ENCODE data around the gene DIDO1. TPM values are rescaled to one million over a fixed set of nuclear protein-coding genes. Genes with fewer than 3 reads are reported as not detected.
A peak's percentile ranks its signal among the peaks of the same experiment; 100 is the strongest.

DIDO1 gene
- total RNA-seq, 1 experiment from 2014 or later = 120 TPM

DNA sequence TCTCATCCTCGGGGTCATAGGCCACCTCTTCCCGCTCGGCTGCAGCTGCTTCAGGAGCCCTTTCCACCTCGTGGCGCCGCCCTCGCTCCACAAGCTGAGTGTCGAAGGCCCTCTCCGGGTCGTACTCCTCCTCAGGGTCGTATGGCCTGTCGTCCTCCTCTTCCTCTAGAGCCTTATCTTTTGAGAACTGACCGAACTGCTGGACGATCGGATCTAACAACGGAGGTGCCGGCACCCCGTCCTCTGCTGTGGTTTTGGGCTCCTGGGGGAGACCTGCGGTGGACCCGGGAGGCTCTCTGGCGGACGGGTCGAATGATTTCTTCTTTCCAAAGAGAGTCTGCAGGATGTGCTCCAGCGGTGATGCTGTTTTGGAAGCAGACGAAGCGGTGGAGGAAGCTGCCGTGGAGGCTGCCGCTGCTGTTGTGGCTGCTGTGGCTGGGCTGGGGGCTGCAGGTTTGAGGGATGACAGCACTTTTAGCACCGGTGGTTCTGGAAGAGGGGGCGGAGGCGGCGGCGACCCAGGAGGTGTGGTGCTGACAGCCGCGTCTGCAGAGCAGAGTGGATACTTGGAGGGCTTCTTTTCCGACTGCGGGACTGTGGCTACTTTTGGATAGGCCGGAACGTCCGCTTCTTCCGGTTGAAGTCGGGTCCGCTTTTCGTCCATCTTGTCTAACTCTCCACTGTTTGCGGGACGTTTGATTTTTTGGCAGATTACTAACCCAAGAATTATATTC is 44.5 kb downstream of the DIDO1 start:
- Histone ChIP-seq H3K9me3 (no peaks in the 10 kb centered on the region), H3K27me3 (replicated peaks; ENCODE audit: control insufficient read depth, insufficient read depth, low read length) (no peaks in the 10 kb centered on the region), H3K4me3 (ENCODE audit: low read depth, low read length) (no peak overlapping the region), H3K36me3 (ENCODE audit: control insufficient read depth, insufficient read depth, low read length) (0 out of 2 replicates have a peak, but pooled peaks cover 5% of the 10 kb centered on the region), H3K4me1 (no peaks in the 10 kb centered on the region)
- H3K36me3 Mint-ChIP-seq (ENCODE audit: insufficient read depth, unreplicated experiment) = peaks cover 48% of the 10 kb centered on the region
- BruUV-seq (replicated peaks) = no TSS peak
- TF ChIP-seq, protein P1, sequence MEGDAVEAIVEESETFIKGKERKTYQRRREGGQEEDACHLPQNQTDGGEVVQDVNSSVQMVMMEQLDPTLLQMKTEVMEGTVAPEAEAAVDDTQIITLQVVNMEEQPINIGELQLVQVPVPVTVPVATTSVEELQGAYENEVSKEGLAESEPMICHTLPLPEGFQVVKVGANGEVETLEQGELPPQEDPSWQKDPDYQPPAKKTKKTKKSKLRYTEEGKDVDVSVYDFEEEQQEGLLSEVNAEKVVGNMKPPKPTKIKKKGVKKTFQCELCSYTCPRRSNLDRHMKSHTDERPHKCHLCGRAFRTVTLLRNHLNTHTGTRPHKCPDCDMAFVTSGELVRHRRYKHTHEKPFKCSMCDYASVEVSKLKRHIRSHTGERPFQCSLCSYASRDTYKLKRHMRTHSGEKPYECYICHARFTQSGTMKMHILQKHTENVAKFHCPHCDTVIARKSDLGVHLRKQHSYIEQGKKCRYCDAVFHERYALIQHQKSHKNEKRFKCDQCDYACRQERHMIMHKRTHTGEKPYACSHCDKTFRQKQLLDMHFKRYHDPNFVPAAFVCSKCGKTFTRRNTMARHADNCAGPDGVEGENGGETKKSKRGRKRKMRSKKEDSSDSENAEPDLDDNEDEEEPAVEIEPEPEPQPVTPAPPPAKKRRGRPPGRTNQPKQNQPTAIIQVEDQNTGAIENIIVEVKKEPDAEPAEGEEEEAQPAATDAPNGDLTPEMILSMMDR (IDR thresholded peaks at IDR 0.05; ENCODE audit: insufficient read depth in 1 of 2, low read depth in 1 of 2, low read length in 1 of 2, severe bottlenecking in 1 of 2, unreplicated experiment in 1 of 2) = no peak
- no peaks in the 10 kb centered on the region for H3K4me1 Mint-ChIP-seq (ENCODE audit: low read depth, unreplicated experiment)
- intact Hi-C loops (cut with micrococcal nuclease; ENCODE audit: unreplicated experiment) = no loop called here
- ChIA-PET POLR2A (no interaction called here), CTCF (interaction anchor here (0.6 kb wide), 2 partner anchors 26 to 34 kb away, joined by 3 to 6 read pairs; no protein-coding TSS in a partner anchor)
- no peaks in the 10 kb centered on the region for H3K9me3 Mint-ChIP-seq (ENCODE audit: unreplicated experiment)
- H3K4me3 Mint-ChIP-seq (ENCODE audit: unreplicated experiment) = no peak overlapping the region
- no peak for DNase-seq
- H3K27me3 Mint-ChIP-seq (ENCODE audit: insufficient read depth, unreplicated experiment) = no peaks in the 10 kb centered on the region
- H3K27ac Mint-ChIP-seq (ENCODE audit: unreplicated experiment) = peak overlapping the region; percentile 9

DNA sequence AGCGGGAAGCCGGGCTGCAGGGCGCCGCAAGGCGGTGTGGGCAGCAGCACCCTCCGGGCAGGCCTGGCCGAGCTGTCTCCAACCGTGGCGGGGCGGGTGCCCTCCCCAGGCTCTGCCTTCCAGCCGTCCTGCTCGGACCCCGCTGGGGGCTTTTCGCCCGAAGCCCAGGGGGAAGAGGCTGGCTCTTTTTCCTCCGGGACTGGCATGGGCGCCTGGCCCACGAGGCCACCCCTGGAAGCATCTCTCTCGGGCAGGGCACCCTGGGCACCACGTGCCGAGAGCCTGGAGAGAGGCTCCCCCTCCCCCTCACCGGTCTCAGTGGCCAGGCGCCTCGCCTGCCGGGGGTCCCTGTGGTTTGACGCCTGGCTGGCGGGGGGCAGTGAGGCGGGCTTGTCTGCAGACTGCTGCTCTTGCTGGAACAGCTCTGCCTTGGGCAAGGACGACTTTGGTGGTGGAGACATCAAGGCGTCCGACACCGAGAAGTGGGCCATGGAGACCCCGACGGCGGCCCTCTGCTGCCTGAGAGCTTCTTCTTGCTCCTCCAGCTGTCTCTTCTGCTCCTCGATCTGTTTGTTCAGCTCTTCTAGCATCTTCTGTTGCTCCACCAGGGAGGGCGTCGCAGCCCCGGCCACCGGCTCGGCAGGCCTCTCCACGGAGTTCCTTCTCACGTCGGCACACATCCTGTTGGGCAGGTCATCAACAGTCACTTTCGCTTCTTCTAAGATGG is 45.2 kb downstream of the DIDO1 start:
- TF ChIP-seq, protein P1 (IDR thresholded peaks at IDR 0.05; ENCODE audit: insufficient read depth in 1 of 2, low read depth in 1 of 2, low read length in 1 of 2, severe bottlenecking in 1 of 2, unreplicated experiment in 1 of 2) = no peak
- peak overlapping the region; percentile 9 for H3K27ac Mint-ChIP-seq (ENCODE audit: unreplicated experiment)
- Histone ChIP-seq H3K36me3 (ENCODE audit: control insufficient read depth, insufficient read depth, low read length) (0 out of 2 replicates have a peak, but pooled peaks cover 5% of the 10 kb centered on the region), H3K4me3 (ENCODE audit: low read depth, low read length) (no peak overlapping the region), H3K4me1 (no peaks in the 10 kb centered on the region), H3K27me3 (replicated peaks; ENCODE audit: control insufficient read depth, insufficient read depth, low read length) (no peaks in the 10 kb centered on the region), H3K9me3 (no peaks in the 10 kb centered on the region)
- DNase-seq = no peak
- POLR2A ChIA-PET = no interaction called here
- H3K36me3 Mint-ChIP-seq (ENCODE audit: insufficient read depth, unreplicated experiment) = peaks cover 48% of the 10 kb centered on the region
- H3K4me1 Mint-ChIP-seq (ENCODE audit: low read depth, unreplicated experiment) = peaks cover 3% of the 10 kb centered on the region
- intact Hi-C loops (cut with micrococcal nuclease; ENCODE audit: unreplicated experiment) = no loop called here
- no peak overlapping the region for H3K4me3 Mint-ChIP-seq (ENCODE audit: unreplicated experiment)
- CTCF ChIA-PET = no interaction called here
- no peaks in the 10 kb centered on the region for H3K27me3 Mint-ChIP-seq (ENCODE audit: insufficient read depth, unreplicated experiment)
- H3K9me3 Mint-ChIP-seq (ENCODE audit: unreplicated experiment) = no peaks in the 10 kb centered on the region
- BruUV-seq (replicated peaks) = no TSS peak

DNA sequence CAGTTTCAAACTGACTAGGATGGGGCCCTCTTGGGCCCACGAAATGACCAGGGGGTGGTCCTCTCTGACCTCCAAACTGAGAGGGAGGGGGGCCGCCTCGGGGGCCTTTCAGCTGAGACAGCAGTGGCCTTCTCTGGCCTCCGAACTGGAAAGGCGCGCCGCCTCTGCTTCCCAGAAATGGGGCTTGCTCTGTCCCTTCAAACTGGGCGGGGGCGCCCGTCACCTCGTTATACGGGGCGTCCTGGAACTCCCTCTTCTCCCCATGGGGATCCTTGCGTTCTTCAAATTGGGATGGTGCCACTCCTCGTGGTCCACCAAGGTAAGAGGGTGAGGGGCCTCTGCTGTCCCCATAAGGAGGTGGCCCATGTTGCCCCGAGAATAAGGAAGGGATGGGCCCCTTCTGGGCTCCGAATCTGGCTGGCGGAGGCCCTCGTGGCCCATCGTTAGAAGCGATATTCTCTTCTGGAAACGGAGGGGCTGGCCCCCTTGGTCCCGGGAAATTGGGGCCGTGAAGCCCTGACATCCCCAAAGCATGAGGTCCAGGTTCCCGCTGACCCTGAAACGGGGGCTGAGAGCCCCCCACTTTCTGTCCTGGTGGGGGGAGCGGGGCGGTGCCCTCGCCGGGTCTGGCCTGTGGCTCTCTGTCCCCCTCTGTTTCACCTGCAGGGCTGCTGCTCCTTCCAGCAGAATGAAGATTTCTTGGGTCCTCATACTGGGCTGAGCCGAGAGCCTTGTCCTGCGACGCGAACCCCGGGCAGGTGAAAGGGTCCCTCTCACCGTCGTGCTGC is 46.0 kb downstream of the DIDO1 start:
- TF ChIP-seq, protein P1 (IDR thresholded peaks at IDR 0.05; ENCODE audit: insufficient read depth in 1 of 2, low read depth in 1 of 2, low read length in 1 of 2, severe bottlenecking in 1 of 2, unreplicated experiment in 1 of 2) = no peak
- Histone ChIP-seq H3K4me1 (no peaks in the 10 kb centered on the region), H3K9me3 (no peaks in the 10 kb centered on the region), H3K27me3 (replicated peaks; ENCODE audit: control insufficient read depth, insufficient read depth, low read length) (no peaks in the 10 kb centered on the region), H3K4me3 (ENCODE audit: low read depth, low read length) (no peak overlapping the region), H3K36me3 (ENCODE audit: control insufficient read depth, insufficient read depth, low read length) (0 out of 2 replicates have a peak, but pooled peaks cover 5% of the 10 kb centered on the region)
- Mint-ChIP-seq H3K4me3 (ENCODE audit: unreplicated experiment) (no peak overlapping the region), H3K27ac (ENCODE audit: unreplicated experiment) (no peak overlapping the region), H3K9me3 (ENCODE audit: unreplicated experiment) (no peaks in the 10 kb centered on the region), H3K36me3 (ENCODE audit: insufficient read depth, unreplicated experiment) (peaks cover 48% of the 10 kb centered on the region), H3K27me3 (ENCODE audit: insufficient read depth, unreplicated experiment) (no peaks in the 10 kb centered on the region), H3K4me1 (ENCODE audit: low read depth, unreplicated experiment) (peaks cover 10% of the 10 kb centered on the region)
- intact Hi-C loops (cut with micrococcal nuclease; ENCODE audit: unreplicated experiment) = no loop called here
- CTCF ChIA-PET = no interaction called here
- no peak for DNase-seq
- POLR2A ChIA-PET = no interaction called here
- BruUV-seq (replicated peaks) = no TSS peak

All from Caco-2 (cell line).